Calu3 (cell line): ENCODE data around the gene SMS. TPM values are rescaled to one million over a fixed set of nuclear protein-coding genes. Genes with fewer than 3 reads are reported as not detected.

Experiments
- BruUV-seq: library from RNA; stranded (reverse); fragments of 400-500 nt; replicated peaks from 2 replicates; lab custom pipeline; 2021; lab: Mats Ljungman, UMichigan
- CTCF ChIA-PET: fragments of 300-600 bp; sonication (Branson Sonifier 250); formaldehyde crosslinking; loops from one replicate; lab custom pipeline; 2022; ENCODE audit warnings: antibody characterized with exemption; lab: Charles Lee
- DNase-seq: peaks from one replicate; pipeline ENCODE4 v3.0.0; 2022
- H3K27ac Mint-ChIP-seq: one replicate; pipeline ENCODE4 v1.8.0; 2022; ENCODE audit warnings: mixed read lengths; ENCODE audit not compliant: unreplicated experiment
- H3K27me3 Mint-ChIP-seq: one replicate; pipeline ENCODE4 v1.8.0; 2022; ENCODE audit warnings: mixed read lengths; ENCODE audit not compliant: unreplicated experiment
- H3K36me3 Mint-ChIP-seq: one replicate; pipeline ENCODE4 v1.8.0; 2022; ENCODE audit warnings: mild to moderate bottlenecking, moderate library complexity, mixed read lengths; ENCODE audit not compliant: insufficient read depth, unreplicated experiment
- H3K4me1 Mint-ChIP-seq: one replicate; pipeline ENCODE4 v1.8.0; 2022; ENCODE audit warnings: mild to moderate bottlenecking, low read depth, mixed read lengths; ENCODE audit not compliant: unreplicated experiment
- H3K4me3 Mint-ChIP-seq: one replicate; pipeline ENCODE4 v1.8.0; 2022; ENCODE audit warnings: mild to moderate bottlenecking, low read depth, moderate library complexity, mixed read lengths; ENCODE audit not compliant: unreplicated experiment
- H3K9me3 Mint-ChIP-seq: one replicate; pipeline ENCODE4 v1.8.0; 2022; ENCODE audit warnings: low read depth, mixed read lengths; ENCODE audit not compliant: unreplicated experiment
- CTCF ChIP-seq: fragments of 200-600 bp; IDR thresholded peaks from one replicate; pipeline ENCODE4 v1.8.0; 2022; ENCODE audit warnings: antibody characterized with exemption; ENCODE audit not compliant: unreplicated experiment
- intact Hi-C: fragments of 100-400 bp; cut with micrococcal nuclease; formaldehyde crosslinking; loops from one replicate; pipeline ENCODE4 v1.10.0; 2022; ENCODE audit not compliant: unreplicated experiment
- total RNA-seq: library from RNA; stranded (reverse); gene quantifications from 2 replicates; pipeline ENCODE4 v1.2.3, GENCODE V29; 2022

The SMS gene
- total RNA-seq, 1 experiment from 2014 or later: 225 TPM

- Mint-ChIP-seq H3K36me3 (peaks cover 7% of the 10 kb centered on the region), H3K4me3 (peak overlapping the region; percentile 28), H3K27me3 (no peaks in the 10 kb centered on the region), H3K4me1 (peaks cover 40% of the 10 kb centered on the region), H3K27ac (peak overlapping the region; percentile 96), H3K9me3 (peaks cover 7% of the 10 kb centered on the region)
- no peak for TF ChIP-seq CTCF
- BruUV-seq: no TSS peak
- intact Hi-C loops: no loop called here
- no peak for DNase-seq
- CTCF ChIA-PET: no interaction called here
Measured at GRCh38 chrX:21933077-21933476, 7.4 kb upstream of the SMS start.

- no peak overlapping the region for H3K4me3 Mint-ChIP-seq
- TF ChIP-seq CTCF: no peak
- no TSS peak for BruUV-seq
- H3K9me3 Mint-ChIP-seq: peaks cover 3% of the 10 kb centered on the region
- H3K27me3 Mint-ChIP-seq: no peaks in the 10 kb centered on the region
- CTCF ChIA-PET: no interaction called here
- H3K36me3 Mint-ChIP-seq: peaks cover 11% of the 10 kb centered on the region
- peaks cover 35% of the 10 kb centered on the region for H3K4me1 Mint-ChIP-seq
- intact Hi-C loops: no loop called here
- no peak for DNase-seq
- H3K27ac Mint-ChIP-seq: no peak overlapping the region
Measured at GRCh38 chrX:21934414-21934813, 6.1 kb upstream of the SMS start.

GRCh38 chrX:21939906-21940305 is 603 bp upstream of the SMS start:
- Mint-ChIP-seq H3K27ac (peak overlapping the region; percentile 90), H3K4me1 (peaks cover 33% of the 10 kb centered on the region), H3K4me3 (peak overlapping the region; percentile 70), H3K9me3 (no peaks in the 10 kb centered on the region), H3K27me3 (no peaks in the 10 kb centered on the region), H3K36me3 (peaks cover 43% of the 10 kb centered on the region)
- intact Hi-C loops: loop anchor here (5.0 kb wide), 1 partner anchor 143 kb away; no protein-coding TSS in a partner anchor
- no peak for TF ChIP-seq CTCF
- no peak for DNase-seq
- BruUV-seq: TSS peak; percentile 60
- CTCF ChIA-PET: no interaction called here

DNA sequence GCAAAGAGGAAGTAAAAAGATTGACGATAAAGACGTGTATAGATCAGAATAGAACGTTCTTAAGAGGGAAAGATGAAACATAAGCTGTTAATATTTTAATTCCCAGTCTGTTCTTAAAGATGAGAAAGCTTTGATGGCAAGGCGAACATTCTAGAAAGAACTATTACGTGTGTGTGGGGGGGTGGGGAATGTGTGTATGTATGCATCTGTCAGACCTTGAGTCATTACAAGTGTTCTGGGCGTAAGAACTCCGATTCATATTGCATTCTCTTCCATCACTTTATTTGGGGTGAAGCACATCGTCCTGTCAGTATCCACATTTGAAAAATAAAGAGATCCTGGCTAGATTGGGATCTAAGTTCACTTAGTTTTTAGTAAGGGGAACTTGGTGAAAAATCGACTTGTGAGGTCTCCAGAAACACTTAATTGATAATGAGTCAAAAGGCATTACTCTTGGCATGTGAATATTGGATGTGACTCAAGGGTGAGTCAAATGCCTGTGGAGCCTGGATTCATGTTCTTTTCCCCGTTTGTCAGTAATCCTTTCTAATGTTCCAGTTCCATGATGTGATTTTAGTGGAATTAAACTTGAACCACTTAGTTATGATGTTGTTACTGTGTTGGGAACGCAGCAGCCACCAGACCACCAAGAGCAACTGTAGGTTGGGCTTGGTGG is 3.1 kb downstream of the SMS start:
- CTCF ChIA-PET: interaction anchor here (0.6 kb wide), 1 partner anchor 781 kb away, joined by 5 read pairs; no protein-coding TSS in a partner anchor
- Mint-ChIP-seq H3K27ac (peak overlapping the region; percentile 86), H3K36me3 (peaks cover 60% of the 10 kb centered on the region), H3K9me3 (no peaks in the 10 kb centered on the region), H3K4me1 (peaks cover 51% of the 10 kb centered on the region), H3K4me3 (peak overlapping the region; percentile 70), H3K27me3 (no peaks in the 10 kb centered on the region)
- BruUV-seq: no TSS peak
- intact Hi-C loops: loop anchor here (5.0 kb wide), 1 partner anchor 146 kb away; no protein-coding TSS in a partner anchor
- TF ChIP-seq CTCF: no peak
- DNase-seq: no peak
